Body of pancreas (tissue), 4 donors: Measurements from ENCODE around the gene CACNA1C. TPM values are rescaled to one million over a fixed set of nuclear protein-coding genes. Genes with fewer than 3 reads are reported as not detected.

Experiments used
- ATAC-seq: fragments of 150-250 bp; one replicate; pipeline ENCODE4 v1.9.1; 2016
- DNase-seq, 4 donors: peaks; one replicate each; pipeline ENCODE4 v3.0.0-alpha.2; 2019
- H3K27ac ChIP-seq, 4 donors: fragments of 200-600 bp; sonication (generic); 1 replicate in 3 of 4; 2 replicates in 1 of 4; pipeline versions ENCODE4 v1.5.1 to v1.6.1; 2016 to 2019; ENCODE audit warnings: mild to moderate bottlenecking in 1 of 4, mixed read lengths in 1 of 4, moderate library complexity in 1 of 4
- H3K27me3 ChIP-seq, 2 donors: fragments of 200-600 bp; sonication (generic); one replicate each; pipeline ENCODE4 v1.6.0; 2016; ENCODE audit warnings: mild to moderate bottlenecking in 1 of 2
- H3K36me3 ChIP-seq, 2 donors: fragments of 200-600 bp; sonication (generic); replicated peaks in 1 of 2; 2 replicates each; pipeline ENCODE4 v1.5.1; 2016; ENCODE audit warnings: low read depth in 2 of 2; ENCODE audit not compliant: insufficient read depth in 1 of 2
- H3K4me1 ChIP-seq: fragments of 200-600 bp; sonication (generic); one replicate; pipeline ENCODE4 v1.6.0; 2016
- H3K4me3 ChIP-seq, 2 donors: fragments of 200-600 bp; sonication (generic); 1 replicate in 1 of 2; 2 replicates in 1 of 2; pipeline ENCODE4 v1.5.1; 2016 to 2019
- H3K9me3 ChIP-seq, 3 donors: fragments of 200-600 bp; sonication (generic); 1 replicate in 2 of 3; 2 replicates in 1 of 3; pipeline ENCODE4 v1.5.1; 2016
- CTCF ChIP-seq, 7 experiments: fragments of 450-650 bp in 4 of 7; fragments of 200-600 bp in 3 of 7; sonication (generic) in 3 of 7; IDR thresholded peaks; one replicate each; pipeline ENCODE4 v1.5.1; 2016 to 2019; ENCODE audit warnings: antibody characterized with exemption in 7 of 7
- POLR2A ChIP-seq, 3 donors: fragments of 450-650 bp; IDR thresholded peaks; one replicate each; pipeline ENCODE4 v1.6.1; 2016; ENCODE audit warnings: antibody characterized with exemption in 3 of 3, mild to moderate bottlenecking in 2 of 3
- WGBS, 2 donors: methylation state at CpG; one replicate each; pipeline ENCODE4 v1.1.5; 2017; 5-methylcytosine and 5-hydroxymethylcytosine counted together
- intact Hi-C: fragments of 100-400 bp; cut with DNase I; formaldehyde crosslinking; loops from one replicate; pipeline ENCODE4 v1.15.1; 2023
- total RNA-seq, 2 donors: library from RNA; depleted of rRNA; stranded (reverse); fragments of >200 nt; gene quantifications; one replicate each; pipeline ENCODE4 v1.1.0, GENCODE V29; 2016

CACNA1C gene
- total RNA-seq, 2 donors from 2014 or later: 2.3 to 4.4 TPM

DNA sequence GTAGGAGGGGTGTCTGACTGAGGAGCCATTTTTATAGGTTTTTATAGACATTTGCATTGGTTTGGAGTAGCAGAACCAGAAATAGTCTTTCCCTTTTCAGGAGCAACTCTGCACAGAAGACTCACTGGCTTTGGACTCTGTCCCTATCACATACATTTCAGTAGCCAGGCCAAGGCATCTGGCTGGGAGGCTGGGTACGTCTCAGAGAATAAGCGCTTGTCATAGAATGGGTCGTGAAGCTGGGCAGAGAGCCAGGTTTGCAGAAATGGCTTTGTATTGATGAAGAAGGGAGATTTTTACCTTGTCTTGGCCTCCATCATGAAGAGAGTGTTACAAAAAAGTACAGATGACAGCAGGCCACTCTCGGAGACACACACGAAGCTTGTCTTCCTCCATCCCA is 98.6 kb downstream of the CACNA1C start:
- no peak for ATAC-seq
- intact Hi-C loops: no loop called here
- no peaks in the 10 kb centered on the region for H3K4me1 ChIP-seq

DNA sequence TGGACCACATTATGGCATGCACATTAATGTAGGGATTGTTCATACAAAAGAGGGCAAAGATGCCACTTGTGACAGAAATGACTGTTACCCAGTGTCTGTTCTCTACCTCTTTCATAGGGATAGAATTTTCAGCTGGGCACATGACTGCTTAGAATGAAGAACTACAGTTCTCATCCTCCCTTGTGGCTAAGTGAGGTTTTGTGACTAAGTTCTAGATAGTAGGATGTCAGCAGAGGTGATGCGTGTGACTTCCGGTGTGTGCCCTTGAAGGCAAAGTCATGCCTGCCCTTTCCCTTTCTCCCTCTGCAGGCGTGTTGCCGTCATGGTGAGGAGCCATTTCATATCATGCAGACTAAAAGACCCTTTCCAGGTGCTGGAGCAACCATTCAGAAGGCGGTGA is 99.3 kb downstream of the CACNA1C start:
- TF ChIP-seq POLR2A (IDR thresholded peaks at IDR 0.05) (no peak), CTCF (IDR thresholded peaks at IDR 0.05) (no peak)
- H3K36me3 ChIP-seq: no peaks in the 10 kb centered on the region
- no peaks in the 10 kb centered on the region for H3K9me3 ChIP-seq
- ATAC-seq (no peak), DNase-seq (no peak)
- intact Hi-C loops: no loop called here
- no peaks in the 10 kb centered on the region for H3K27me3 ChIP-seq
- H3K4me1 ChIP-seq: no peaks in the 10 kb centered on the region
- WGBS, 2 donors: 78 to 83% methylated on average over 5 of the region's 5 CpGs
- H3K27ac ChIP-seq: no peak overlapping the region
- no peak overlapping the region for H3K4me3 ChIP-seq

More for the DNA sequence above, 98.6 kb downstream of the CACNA1C start:
- TF ChIP-seq CTCF (IDR thresholded peaks at IDR 0.05) (no peak), POLR2A (IDR thresholded peaks at IDR 0.05) (no peak)
- H3K4me3 ChIP-seq: no peak overlapping the region
- WGBS, 2 donors: 78 to 81% methylated on average over 5 of the region's 5 CpGs
- no peaks in the 10 kb centered on the region for H3K36me3 ChIP-seq
- no peak for DNase-seq
- H3K9me3 ChIP-seq: no peaks in the 10 kb centered on the region
- H3K27me3 ChIP-seq: no peaks in the 10 kb centered on the region
- H3K27ac ChIP-seq: no peak overlapping the region

GRCh38 chr12:2154050-2154449 is 101.3 kb downstream of the CACNA1C start:
- TF ChIP-seq POLR2A (IDR thresholded peaks at IDR 0.05): no peak
- no peak for TF ChIP-seq CTCF (IDR thresholded peaks at IDR 0.05)
- H3K27me3 ChIP-seq: no peaks in the 10 kb centered on the region
- no peaks in the 10 kb centered on the region for H3K4me1 ChIP-seq
- no peak overlapping the region for H3K4me3 ChIP-seq
- no peak for DNase-seq
- intact Hi-C loops: no loop called here
- no peak overlapping the region for H3K27ac ChIP-seq
- no peaks in the 10 kb centered on the region for H3K9me3 ChIP-seq
- ATAC-seq: no peak
- 19 to 29% methylated on average over 9 of the region's 9 CpGs for WGBS, 2 donors
- no peaks in the 10 kb centered on the region for H3K36me3 ChIP-seq

DNA sequence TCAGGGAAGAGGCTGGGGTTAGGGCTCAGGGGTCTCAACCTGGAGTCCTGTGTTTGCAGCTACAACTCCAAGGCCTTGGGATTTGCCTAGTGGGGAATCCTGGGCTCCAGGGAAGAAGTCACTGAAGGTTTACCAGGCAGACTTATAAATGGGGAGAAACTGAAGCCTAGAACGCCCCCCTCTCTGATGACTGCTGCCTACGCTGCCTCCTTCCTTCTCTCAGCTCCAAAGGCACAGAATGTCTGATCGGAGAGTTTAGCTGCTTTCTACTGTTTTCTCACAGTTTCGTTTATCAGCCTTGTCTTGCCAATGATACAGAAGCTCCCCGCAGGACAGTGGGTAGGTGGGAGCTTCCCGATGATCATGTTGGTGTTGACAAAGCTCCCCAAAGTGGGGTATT is 101.7 kb downstream of the CACNA1C start:
- Histone ChIP-seq H3K27ac (no peak overlapping the region), H3K36me3 (no peaks in the 10 kb centered on the region), H3K9me3 (no peaks in the 10 kb centered on the region), H3K4me1 (no peaks in the 10 kb centered on the region), H3K4me3 (no peak overlapping the region), H3K27me3 (no peaks in the 10 kb centered on the region)
- intact Hi-C loops: no loop called here
- DNase-seq: no peak
- TF ChIP-seq CTCF (IDR thresholded peaks at IDR 0.05): no peak
- TF ChIP-seq POLR2A (IDR thresholded peaks at IDR 0.05): no peak
- 64 to 66% methylated on average over 6 of the region's 6 CpGs for WGBS, 2 donors
- ATAC-seq: no peak

DNA sequence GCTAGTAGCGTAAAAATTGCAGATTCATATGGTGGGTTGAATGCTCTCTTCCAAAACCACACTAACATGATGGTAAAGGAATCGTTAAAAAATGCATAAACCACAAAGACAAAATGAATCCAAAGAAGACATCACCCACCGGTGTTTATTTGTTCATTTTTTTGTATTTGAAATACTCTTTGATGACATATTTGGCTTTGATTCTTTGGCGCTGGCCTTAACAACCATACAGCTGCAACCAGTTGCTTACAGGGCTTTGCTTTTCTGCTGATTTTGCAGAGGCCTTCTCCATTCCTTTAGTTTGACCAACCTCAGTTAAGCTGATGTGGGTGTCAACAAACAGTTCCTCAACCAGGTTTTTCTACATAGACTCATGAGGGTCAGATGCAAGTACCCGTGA is 103.5 kb downstream of the CACNA1C start:
- Histone ChIP-seq H3K27ac (no peak overlapping the region), H3K4me3 (no peak overlapping the region), H3K4me1 (no peaks in the 10 kb centered on the region), H3K9me3 (no peaks in the 10 kb centered on the region), H3K36me3 (no peaks in the 10 kb centered on the region), H3K27me3 (no peaks in the 10 kb centered on the region)
- WGBS, 2 donors: 74 to 82% methylated on average over 5 of the region's 5 CpGs
- ATAC-seq (no peak), DNase-seq (no peak)
- TF ChIP-seq CTCF (IDR thresholded peaks at IDR 0.05) (no peak), POLR2A (IDR thresholded peaks at IDR 0.05) (no peak)
- intact Hi-C loops: no loop called here
